GM12874 (cell line): ENCODE data around the gene GMPR2.
A peak's percentile ranks its signal among the peaks of the same experiment; 100 is the strongest.

Experiments
- CTCF ChIP-seq: IDR thresholded peaks from 2 replicates; pipeline ENCODE4 v1.5.1; 2011; ENCODE audit warnings: low read depth, mild to moderate bottlenecking, control low read depth, low read length, moderate library complexity; ENCODE audit not compliant: insufficient read depth

Gene GMPR2

GRCh38 chr14:24279301-24280186, 46.8 kb downstream of the GMPR2 start:
- TF ChIP-seq CTCF: peak; percentile 46

GRCh38 chr14:24280797-24281460, 48.2 kb downstream of the GMPR2 start:
- TF ChIP-seq CTCF: no peak

- TF ChIP-seq CTCF: no peak
Observed at GRCh38 chr14:24281636-24282035, 48.9 kb downstream of the GMPR2 start.

- no peak for TF ChIP-seq CTCF
Observed at GRCh38 chr14:24282736-24283135, 50.0 kb downstream of the GMPR2 start.

- no peak for TF ChIP-seq CTCF
Observed at GRCh38 chr14:24283796-24284460, 51.2 kb downstream of the GMPR2 start.

- TF ChIP-seq CTCF: no peak
Observed at GRCh38 chr14:24284501-24285035, 51.8 kb downstream of the GMPR2 start.

- no peak for TF ChIP-seq CTCF
Observed at GRCh38 chr14:24285351-24285750, 52.6 kb downstream of the GMPR2 start.
